A549 (cell line): Measurements from ENCODE around the gene SPTLC2. TPM values are rescaled to one million over a fixed set of nuclear protein-coding genes. Genes with fewer than 3 reads are reported as not detected.

Experiments used
- ATAC-seq, 2 experiments: fragments of 200-7000 bp in 1 of 2; fragments of >200 bp in 1 of 2; cut with Nextera tagmentation in 1 of 2; cut with Tn5 transposase in 1 of 2; 3 replicates each; pipeline versions ENCODE4 v1.8.0 to v1.9.1; 2018 to 2020; ENCODE audit warnings: mild to moderate bottlenecking in 1 of 2, moderate library complexity in 1 of 2
- CTCF ChIA-PET: fragments of 300-600 bp; sonication (Branson Sonifier 250); formaldehyde crosslinking; extraction: SDS; loops from one replicate; lab custom pipeline; 2021; ENCODE audit warnings: antibody characterized with exemption, inconsistent platforms; lab: Yijun Ruan, JAX
- POLR2A ChIA-PET: fragments of 350-600 bp; formaldehyde crosslinking; extraction: SDS; loops from one replicate; lab custom pipeline; 2021; ENCODE audit warnings: antibody characterized with exemption, inconsistent platforms; lab: Yijun Ruan, JAX
- DNase-seq, 2 experiments: peaks; one replicate each; pipeline versions ENCODE4 v3.0.0 to v3.0.0-alpha.2; 2011 to 2016; ENCODE audit warnings: low read depth in 1 of 2, low spot score in 1 of 2
- FAIRE-seq: peaks from 2 replicates; lab custom pipeline; 2011; peaks lifted over from hg19 to GRCh38; lab: Jason Lieb, UNC
- H3K27ac ChIP-seq, 2 experiments: fragments of >200 bp; sonication (Bioruptor Twin); formaldehyde crosslinking; 3 replicates each; pipeline ENCODE4 v1.5.1; 2016 to 2017
- H3K4me1 ChIP-seq: fragments of >200 bp; sonication (Bioruptor Twin); formaldehyde crosslinking; 3 replicates; pipeline ENCODE4 v1.6.1; 2016
- H3K4me2 ChIP-seq: fragments of >200 bp; sonication (Bioruptor Twin); formaldehyde crosslinking; 3 replicates; pipeline ENCODE4 v1.6.1; 2016
- H3K4me3 ChIP-seq: fragments of >200 bp; sonication (Bioruptor Twin); formaldehyde crosslinking; 3 replicates; pipeline ENCODE4 v1.5.1; 2016
- H3K9me3 ChIP-seq: fragments of >200 bp; sonication (Bioruptor Twin); formaldehyde crosslinking; 3 replicates; pipeline ENCODE4 v1.6.1; 2016
- CTCF ChIP-seq: fragments of >200 bp; sonication (Bioruptor Twin); formaldehyde crosslinking; IDR thresholded peaks from 3 replicates; pipeline ENCODE4 v1.5.1; 2016
- EHMT2 ChIP-seq: fragments of 200-600 bp; sonication (generic); IDR thresholded peaks from 2 replicates; pipeline ENCODE4 v1.6.1; 2016; ENCODE audit warnings: antibody characterized with exemption, low read depth, mild to moderate bottlenecking, moderate library complexity
- GATA3 ChIP-seq: IDR thresholded peaks from 2 replicates; pipeline ENCODE4 v1.6.1; 2012; ENCODE audit warnings: borderline replicate concordance
- HDAC2 ChIP-seq: fragments of 200-600 bp; sonication (generic); IDR thresholded peaks from 2 replicates; pipeline ENCODE4 v1.6.1; 2016
- HEYL ChIP-seq: fragments of 250-450 bp; sonication (Bioruptor Pico); IDR thresholded peaks from 2 replicates; pipeline ENCODE4 v1.8.0; 2021; ENCODE audit warnings: mild to moderate bottlenecking, moderate library complexity
- HOXB13 ChIP-seq: fragments of 250-450 bp; sonication (Bioruptor Pico); IDR thresholded peaks from 2 replicates; pipeline ENCODE4 v1.5.0; 2020; ENCODE audit warnings: low read depth, mild to moderate bottlenecking, moderate library complexity
- HOXB5 ChIP-seq: fragments of 250-450 bp; sonication (Bioruptor Pico); IDR thresholded peaks from 2 replicates; pipeline ENCODE4 v1.5.0; 2020; ENCODE audit warnings: mild to moderate bottlenecking, moderate library complexity
- JUN ChIP-seq, 2 experiments: fragments of >200 bp; sonication (Bioruptor Twin); formaldehyde crosslinking; IDR thresholded peaks; 2 replicates in 1 of 2; 3 replicates in 1 of 2; pipeline ENCODE4 v1.6.1; 2016 to 2017
- KDM5A ChIP-seq: fragments of 200-600 bp; sonication (generic); IDR thresholded peaks from 2 replicates; pipeline ENCODE4 v1.6.1; 2016; ENCODE audit warnings: antibody characterized with exemption, mild to moderate bottlenecking
- MAFK ChIP-seq: fragments of 450-650 bp; IDR thresholded peaks from 2 replicates; pipeline ENCODE4 v1.6.1; 2014; ENCODE audit not compliant: partially characterized antibody
- MYC ChIP-seq: IDR thresholded peaks from 2 replicates; pipeline ENCODE4 v1.6.1; 2012; ENCODE audit warnings: mild to moderate bottlenecking, inconsistent platforms, low read length, improper control_type of control experiment, borderline replicate concordance
- POLR2A ChIP-seq: IDR thresholded peaks from 2 replicates; pipeline ENCODE4 v1.6.1; 2012; ENCODE audit warnings: mild to moderate bottlenecking, low read length
- RFX5 ChIP-seq: fragments of 450-650 bp; IDR thresholded peaks from 2 replicates; pipeline ENCODE4 v1.7.1; 2014; ENCODE audit warnings: antibody characterized with exemption, mild to moderate bottlenecking, moderate library complexity
- SMC3 ChIP-seq: fragments of >200 bp; sonication (Bioruptor Twin); formaldehyde crosslinking; IDR thresholded peaks from 3 replicates; pipeline ENCODE4 v1.6.1; 2018; ENCODE audit warnings: inconsistent platforms
- TFCP2L1 ChIP-seq: fragments of 250-450 bp; sonication (Bioruptor Pico); IDR thresholded peaks from 2 replicates; pipeline ENCODE4 v1.5.0; 2021; ENCODE audit warnings: mild to moderate bottlenecking
- USF2 ChIP-seq: fragments of 450-650 bp; IDR thresholded peaks from 2 replicates; pipeline ENCODE4 v1.6.1; 2014; ENCODE audit warnings: antibody characterized with exemption
- ZC3H11A ChIP-seq: fragments of 450-650 bp; IDR thresholded peaks from 2 replicates; pipeline ENCODE4 v1.6.1; 2014; ENCODE audit warnings: antibody characterized with exemption, mild to moderate bottlenecking
- ZFP36 ChIP-seq: fragments of 450-650 bp; IDR thresholded peaks from 2 replicates; pipeline ENCODE4 v1.6.1; 2014; ENCODE audit warnings: borderline replicate concordance; ENCODE audit not compliant: partially characterized antibody
- WGBS: methylation state at CpG from one replicate; pipeline ENCODE4 v1.1.6; 2017; ENCODE audit errors: missing lambda C conversion rate; 5-methylcytosine and 5-hydroxymethylcytosine counted together
- polyA plus RNA-seq, 4 experiments: library from polyadenylated mRNA; depleted of rRNA in 3 of 4; stranded (reverse); fragments of >200 nt; fragmentation: RNase III in 1 of 4; extraction: RNeasy Plus Mini Kit Qiagen cat#74134 plus additional on column Dnase treatment in 1 of 4; gene quantifications; 2 replicates in 3 of 4; 3 replicates in 1 of 4; pipeline ENCODE4 v1.2.3, GENCODE V29; 2011 to 2017
- TF ChIP-seq, protein P1 (sequence below): fragments of 250-450 bp; sonication (Bioruptor Pico); IDR thresholded peaks from 2 replicates; pipeline ENCODE4 v1.5.0; 2020; ENCODE audit warnings: low read depth, mild to moderate bottlenecking, moderate library complexity
- TF ChIP-seq, protein P2 (sequence below): IDR thresholded peaks from 2 replicates; pipeline ENCODE4 v1.6.1; 2012

The SPTLC2 gene
- polyA plus RNA-seq, 2 of the 4 experiments (the other 2 are of a cell fraction), result 17.2 to 30.9 TPM

DNA sequence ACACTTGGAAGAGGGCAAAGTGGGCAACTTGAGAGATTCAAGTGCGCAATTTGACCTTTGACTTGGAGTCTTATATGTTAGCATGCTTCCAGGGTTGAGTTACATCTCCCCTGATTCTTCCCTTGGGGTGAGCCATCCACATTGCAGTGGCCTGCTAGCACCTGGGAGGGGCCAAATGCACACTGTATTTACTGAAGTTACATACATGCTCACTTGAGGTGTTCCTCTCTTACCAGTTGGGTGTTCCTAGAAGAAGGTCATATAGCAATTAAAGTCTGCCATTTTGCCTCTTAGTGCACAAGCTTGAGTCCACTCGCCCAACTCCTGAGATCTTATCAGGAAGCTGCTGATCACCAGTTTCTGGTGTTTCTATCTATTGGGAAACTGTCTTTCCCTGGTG is 13.7 kb upstream of the SPTLC2 start:
- ATAC-seq, result no peak
- 45% methylated on average over 2 of the region's 2 CpGs for whole genome bisulfite sequencing

GRCh38 chr14:77625360-77625759 is 8.9 kb upstream of the SPTLC2 start:
- no peak overlapping the region for H3K4me2 ChIP-seq
- FAIRE-seq (no peak), DNase-seq (no peak), ATAC-seq (no peak)
- POLR2A ChIA-PET, result no interaction called here
- TF ChIP-seq MAFK, result peak; percentile 74
- no peak for TF ChIP-seq POLR2A
- TF ChIP-seq RFX5, result no peak
- no peak for TF ChIP-seq ZC3H11A
- TF ChIP-seq ZFP36, result no peak
- H3K27ac ChIP-seq, result no peak overlapping the region
- H3K4me1 ChIP-seq, result no peaks in the 10 kb centered on the region
- H3K4me3 ChIP-seq, result no peak overlapping the region
- H3K9me3 ChIP-seq, result peaks cover 10% of the 10 kb centered on the region; the same call in 2 of the 3 replicates
- WGBS, result 48% methylated on average over 3 of the region's 3 CpGs
- CTCF ChIA-PET, result interaction anchor here (1.6 kb wide), 1 partner anchor 14 kb away, joined by 4 read pairs; no protein-coding TSS in a partner anchor

More for the DNA sequence above, 13.7 kb upstream of the SPTLC2 start:
- FAIRE-seq (no peak), DNase-seq (no peak)
- ChIA-PET CTCF (interaction anchor here (0.6 to 1.1 kb wide), 2 partner anchors 22 to 51 kb away, joined by 4 read pairs; no protein-coding TSS in a partner anchor), POLR2A (no interaction called here)
- Histone ChIP-seq H3K4me3 (no peak overlapping the region), H3K9me3 (peaks cover 23% of the 10 kb centered on the region; the same call in 2 of the 3 replicates), H3K27ac (no peak overlapping the region), H3K4me1 (no peaks in the 10 kb centered on the region), H3K4me2 (no peak overlapping the region)
- no peak for TF ChIP-seq CTCF
- TF ChIP-seq, protein P1, sequence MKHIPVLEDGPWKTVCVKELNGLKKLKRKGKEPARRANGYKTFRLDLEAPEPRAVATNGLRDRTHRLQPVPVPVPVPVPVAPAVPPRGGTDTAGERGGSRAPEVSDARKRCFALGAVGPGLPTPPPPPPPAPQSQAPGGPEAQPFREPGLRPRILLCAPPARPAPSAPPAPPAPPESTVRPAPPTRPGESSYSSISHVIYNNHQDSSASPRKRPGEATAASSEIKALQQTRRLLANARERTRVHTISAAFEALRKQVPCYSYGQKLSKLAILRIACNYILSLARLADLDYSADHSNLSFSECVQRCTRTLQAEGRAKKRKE (CRISPR knock-in tag), result no peak
- TF ChIP-seq, protein P2, sequence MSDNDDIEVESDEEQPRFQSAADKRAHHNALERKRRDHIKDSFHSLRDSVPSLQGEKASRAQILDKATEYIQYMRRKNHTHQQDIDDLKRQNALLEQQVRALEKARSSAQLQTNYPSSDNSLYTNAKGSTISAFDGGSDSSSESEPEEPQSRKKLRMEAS, result no peak
- no peak for TF ChIP-seq POLR2A
- TF ChIP-seq ZFP36, result no peak
- TF ChIP-seq TFCP2L1 (CRISPR knock-in tag), result no peak
- no peak for TF ChIP-seq MYC
- no peak for TF ChIP-seq EHMT2
- no peak for TF ChIP-seq HEYL
- TF ChIP-seq HOXB5 (CRISPR knock-in tag), result no peak
- no peak for TF ChIP-seq KDM5A
- TF ChIP-seq GATA3, result no peak
- TF ChIP-seq SMC3, result no peak
- TF ChIP-seq HDAC2, result no peak
- TF ChIP-seq JUN (IDR thresholded peaks at IDR 0.05), result no peak

DNA sequence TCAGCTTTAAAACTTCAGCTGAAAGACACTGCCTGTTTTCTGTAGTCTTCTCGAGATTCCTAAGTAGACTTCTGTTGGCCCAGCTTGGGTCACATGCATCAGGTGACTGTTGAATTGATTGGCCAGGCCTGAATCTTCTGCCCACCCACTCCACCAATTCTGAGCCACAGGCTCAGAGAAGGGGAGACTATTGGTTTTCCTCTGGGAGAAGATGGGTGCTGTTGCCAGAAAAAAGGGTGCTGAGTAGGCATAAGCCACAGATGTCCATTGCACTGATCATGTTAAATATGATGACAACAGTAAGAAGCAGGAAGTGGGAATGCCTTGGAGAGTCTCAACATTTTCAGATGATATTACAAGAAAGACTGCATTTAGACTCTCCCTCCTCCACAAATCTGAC is 6.8 kb upstream of the SPTLC2 start:
- Histone ChIP-seq H3K4me3 (no peak overlapping the region), H3K4me1 (no peaks in the 10 kb centered on the region), H3K4me2 (no peak overlapping the region), H3K27ac (no peak overlapping the region), H3K9me3 (no peaks in the 10 kb centered on the region)
- ATAC-seq (no peak; a peak in 1 of 6 replicates), FAIRE-seq (no peak), DNase-seq (no peak)
- WGBS, result 9% methylated on average over 1 of the region's 1 CpG
- TF ChIP-seq HOXB13 (CRISPR knock-in tag) (no peak), USF2 (no peak), MAFK (peak; percentile 60)
- ChIA-PET CTCF (interaction anchor here (1.2 to 2.4 kb wide), 3 partner anchors 31 to 129 kb away, joined by 3 to 5 read pairs (median 4); no protein-coding TSS in a partner anchor), POLR2A (no interaction called here)
